Panc1 (cell line): Measurements from ENCODE around the gene PHF8. TPM values are rescaled to one million over a fixed set of nuclear protein-coding genes. Genes with fewer than 3 reads are reported as not detected.

Source experiments
- ATAC-seq: fragments of 200-7000 bp; cut with Tn5 transposase; 2 replicates; pipeline ENCODE4 v1.9.1; 2020; ENCODE audit warnings: mild to moderate bottlenecking, moderate library complexity
- BruUV-seq: library from RNA; stranded (reverse); fragments of 400-500 nt; replicated peaks from 2 replicates; lab custom pipeline; 2021; lab: Mats Ljungman, UMichigan
- CTCF ChIA-PET: fragments of 300-600 bp; sonication (Branson Sonifier 250); formaldehyde crosslinking; loops from one replicate; lab custom pipeline; 2022; ENCODE audit warnings: antibody characterized with exemption; lab: Charles Lee
- POLR2A ChIA-PET: fragments of 300-600 bp; sonication (Branson Sonifier 250); formaldehyde crosslinking; loops from one replicate; lab custom pipeline; 2022; ENCODE audit warnings: antibody characterized with exemption; lab: Charles Lee
- DNase-seq: peaks from one replicate; pipeline ENCODE4 v3.0.0-alpha.2; 2010; ENCODE audit warnings: low read depth, low spot score
- H3K27ac ChIP-seq: 2 replicates; pipeline ENCODE4 v1.5.1; 2011; ENCODE audit warnings: mild to moderate bottlenecking, low read length, inconsistent platforms
- H3K27me3 ChIP-seq: fragments of 200-500 bp; sonication (Bioruptor generic); 2 replicates; pipeline ENCODE4 v1.6.0; 2014; ENCODE audit warnings: low read length, inconsistent platforms; ENCODE audit not compliant: control insufficient read depth, insufficient read depth
- H3K36me3 ChIP-seq: fragments of 200-500 bp; sonication (Bioruptor generic); 2 replicates; pipeline ENCODE4 v1.5.1; 2014; ENCODE audit warnings: inconsistent platforms, mild to moderate bottlenecking, low read length, moderate library complexity; ENCODE audit not compliant: control insufficient read depth, insufficient read depth
- H3K4me1 ChIP-seq: 2 replicates; pipeline ENCODE4 v1.5.1; 2011; ENCODE audit warnings: inconsistent platforms, mild to moderate bottlenecking, low read length, moderate library complexity; ENCODE audit not compliant: control insufficient read depth, insufficient read depth
- H3K4me3 ChIP-seq, 2 experiments: 2 replicates each; pipeline ENCODE4 v1.5.1; 2011 to 2012; ENCODE audit warnings: low read depth in 2 of 2, low read length in 2 of 2, mild to moderate bottlenecking in 2 of 2, inconsistent platforms in 1 of 2, moderate library complexity in 1 of 2
- H3K9me3 ChIP-seq: fragments of 200-500 bp; sonication (Bioruptor generic); 2 replicates; pipeline ENCODE4 v1.5.1; 2014; ENCODE audit warnings: low read depth, mild to moderate bottlenecking, inconsistent platforms, low read length, moderate library complexity; ENCODE audit not compliant: control insufficient read depth, insufficient read depth
- CTCF ChIP-seq: fragments of 450-650 bp; IDR thresholded peaks from 2 replicates; pipeline ENCODE4 v1.5.1; 2017; ENCODE audit warnings: mild to moderate bottlenecking
- POLR2AphosphoS5 ChIP-seq: IDR thresholded peaks from 2 replicates; pipeline ENCODE4 v1.6.1; 2012; ENCODE audit warnings: mild to moderate bottlenecking, low read depth, low read length, moderate library complexity
- REST ChIP-seq, 2 experiments: IDR thresholded peaks; 2 replicates each; pipeline ENCODE4 v1.6.1; 2011 to 2012; ENCODE audit warnings: low read depth in 2 of 2, control low read depth in 1 of 2, low read length in 1 of 2, mild to moderate bottlenecking in 1 of 2, moderate library complexity in 1 of 2; ENCODE audit not compliant: insufficient read depth in 1 of 2
- SIN3A ChIP-seq: IDR thresholded peaks from 2 replicates; pipeline ENCODE4 v1.6.1; 2012; ENCODE audit warnings: low read depth, mild to moderate bottlenecking, low read length, moderate library complexity, borderline replicate concordance; ENCODE audit not compliant: insufficient read depth
- TCF7L2 ChIP-seq: IDR thresholded peaks from 2 replicates; pipeline ENCODE4 v1.6.1; 2011; ENCODE audit warnings: mild to moderate bottlenecking, low read depth, low read length, inconsistent platforms
- in situ Hi-C: cut with HindIII; loops from 2 replicates; pipeline ENCODE4 v1.10.0; 2016; ENCODE audit warnings: low sequenced_read_pairs, low pct_unique_long_range_greater_than_20kb
- intact Hi-C: fragments of 100-400 bp; cut with micrococcal nuclease; formaldehyde crosslinking; loops from one replicate; pipeline ENCODE4 v1.10.0; 2022; ENCODE audit not compliant: unreplicated experiment
- total RNA-seq: library from RNA; stranded (reverse); gene quantifications from one replicate; pipeline ENCODE4 v1.2.1, GENCODE V29; 2021; ENCODE audit not compliant: unreplicated experiment

Gene PHF8
- total RNA-seq, 1 experiment from 2014 or later: 27.5 TPM

- POLR2A ChIA-PET: no interaction called here
- no peaks in the 10 kb centered on the region for H3K27me3 ChIP-seq
- no peak for DNase-seq
Measured at GRCh38 chrX:53930515-53931380, 113.5 kb downstream of the PHF8 start.

GRCh38 chrX:53926030-53926429 is 118.2 kb downstream of the PHF8 start:
- ChIA-PET CTCF (no interaction called here), POLR2A (no interaction called here)
- intact Hi-C loops (no loop called here), in situ Hi-C loops (no loop called here)
- Histone ChIP-seq H3K36me3 (no peaks in the 10 kb centered on the region), H3K4me1 (no peaks in the 10 kb centered on the region), H3K9me3 (no peaks in the 10 kb centered on the region), H3K4me3 (no peak overlapping the region), H3K27ac (no peak overlapping the region), H3K27me3 (no peaks in the 10 kb centered on the region)
- DNase-seq (no peak), ATAC-seq (no peak)
- no TSS peak for BruUV-seq
- TF ChIP-seq CTCF (no peak), SIN3A (no peak), REST (IDR thresholded peaks at IDR 0.05; ENCODE audit: insufficient read depth in 1 of 2, low read depth in 2 of 2, low read length in 1 of 2) (no peak), TCF7L2 (no peak), POLR2AphosphoS5 (no peak)

More at GRCh38 chrX:53930515-53931380, 113.5 kb downstream of the PHF8 start:
- Histone ChIP-seq H3K9me3 (no peaks in the 10 kb centered on the region), H3K36me3 (no peaks in the 10 kb centered on the region), H3K27ac (no peak overlapping the region), H3K4me3 (no peak overlapping the region), H3K4me1 (no peaks in the 10 kb centered on the region)
- no TSS peak for BruUV-seq
- intact Hi-C loops (no loop called here), in situ Hi-C loops (no loop called here)
- ATAC-seq: 0 out of 2 replicates have a peak, but pooled peaks have one; percentile 21
- no peak for TF ChIP-seq TCF7L2
- no peak for TF ChIP-seq SIN3A
- TF ChIP-seq POLR2AphosphoS5: no peak
- no peak for TF ChIP-seq CTCF
- TF ChIP-seq REST (IDR thresholded peaks at IDR 0.05; ENCODE audit: insufficient read depth in 1 of 2, low read depth in 2 of 2, low read length in 1 of 2): no peak
- CTCF ChIA-PET: no interaction called here
